HG03558 (cell line): Measurements from ENCODE around the gene ADK.
A peak's percentile ranks its signal among the peaks of the same experiment; 100 is the strongest.
"Not testable (repeated sequence)": the region's sequence is repeated elsewhere in the genome, so short reads cannot be mapped to it uniquely, and the experiment has no call there.

Source experiments
- ATAC-seq: cut with Tn5 transposase; IDR thresholded peaks from one replicate; pipeline ENCODE4 v1.9.1; 2021; ENCODE audit warnings: moderate number of reproducible peaks; ENCODE audit not compliant: unreplicated experiment; ENCODE audit errors: extremely low read depth

ADK gene

GRCh38 chr10:74576586-74576985 is 425.6 kb downstream of the ADK start:
- ATAC-seq: no peak

- not testable (repeated sequence) for ATAC-seq
These were observed 429.4 kb downstream of the ADK start for GRCh38 chr10:74580438-74580837.

- ATAC-seq: no peak
These were observed 431.5 kb downstream of the ADK start for GRCh38 chr10:74582566-74582965.

- ATAC-seq: peak; percentile 60
These were observed 434.4 kb downstream of the ADK start for GRCh38 chr10:74585231-74586087.

- no peak for ATAC-seq
These were observed 435.1 kb downstream of the ADK start for GRCh38 chr10:74586088-74586585.

- no peak for ATAC-seq
These were observed 436.3 kb downstream of the ADK start for GRCh38 chr10:74587109-74587854.

GRCh38 chr10:74589226-74589673 is 438.2 kb downstream of the ADK start:
- no peak for ATAC-seq

- no peak for ATAC-seq
These were observed 438.8 kb downstream of the ADK start for GRCh38 chr10:74589851-74590250.

GRCh38 chr10:74593470-74593869 is 442.4 kb downstream of the ADK start:
- no peak for ATAC-seq

GRCh38 chr10:74596713-74597112 is 445.7 kb downstream of the ADK start:
- no peak for ATAC-seq

- no peak for ATAC-seq
These were observed 448.0 kb downstream of the ADK start for GRCh38 chr10:74598891-74599566.

- no peak for ATAC-seq
These were observed 448.7 kb downstream of the ADK start for GRCh38 chr10:74599672-74600071.

GRCh38 chr10:74600170-74600569 is 449.1 kb downstream of the ADK start:
- ATAC-seq: no peak

- ATAC-seq: no peak
These were observed 451.6 kb downstream of the ADK start for GRCh38 chr10:74602576-74602975.

GRCh38 chr10:74610299-74610698 is 459.3 kb downstream of the ADK start:
- ATAC-seq: no peak

GRCh38 chr10:74612195-74612594 is 461.2 kb downstream of the ADK start:
- no peak for ATAC-seq

- no peak for ATAC-seq
These were observed 469.6 kb downstream of the ADK start for GRCh38 chr10:74620626-74621025.

GRCh38 chr10:74623786-74624185 is 472.8 kb downstream of the ADK start:
- no peak for ATAC-seq

GRCh38 chr10:74624501-74624900 is 473.5 kb downstream of the ADK start:
- ATAC-seq: no peak

- ATAC-seq: no peak
These were observed 477.1 kb downstream of the ADK start for GRCh38 chr10:74628136-74628535.
